C4-2B (cell line): ENCODE results near the gene AFAP1.

Experiments used
- CTCF ChIP-seq: fragments of 450-650 bp; conservative IDR thresholded peaks from 2 replicates; pipeline ENCODE4 v1.5.1; 2017; ENCODE audit warnings: mild to moderate bottlenecking
- ZFX ChIP-seq: fragments of 450-650 bp; IDR thresholded peaks from 2 replicates; pipeline ENCODE4 v1.6.1; 2017

GRCh38 chr4:7964890-7965662 lies 25.4 kb upstream of the AFAP1 start:
- TF ChIP-seq CTCF (no peak), ZFX (no peak)
